HEK293 (cell line): ENCODE measurements around the gene DST.

Experiments used
- KLF1 ChIP-seq: fragments of 450-650 bp; formaldehyde crosslinking; IDR thresholded peaks from 2 replicates; pipeline ENCODE4 v1.5.1; 2016; ENCODE audit warnings: missing biosample characterization, missing genetic modification characterization
- OSR2 ChIP-seq: fragments of 450-650 bp; formaldehyde crosslinking; IDR thresholded peaks from 2 replicates; pipeline ENCODE4 v1.5.1; 2016; ENCODE audit warnings: missing biosample characterization, missing genetic modification characterization
- SP3 ChIP-seq: fragments of 450-650 bp; formaldehyde crosslinking; IDR thresholded peaks from 2 replicates; pipeline ENCODE4 v1.5.1; 2016; ENCODE audit warnings: missing biosample characterization, missing genetic modification characterization
- SP7 ChIP-seq: fragments of 450-650 bp; formaldehyde crosslinking; IDR thresholded peaks from 2 replicates; pipeline ENCODE4 v1.5.1; 2016; ENCODE audit warnings: missing biosample characterization, missing genetic modification characterization
- ZBTB7A ChIP-seq: fragments of 450-650 bp; formaldehyde crosslinking; IDR thresholded peaks from 2 replicates; pipeline ENCODE4 v1.5.1; 2016; ENCODE audit warnings: low read depth, missing biosample characterization, missing genetic modification characterization
- ZEB2 ChIP-seq: fragments of 450-650 bp; formaldehyde crosslinking; IDR thresholded peaks from 2 replicates; pipeline ENCODE4 v1.5.1; 2016; ENCODE audit warnings: missing biosample characterization, missing genetic modification characterization
- ZFP69B ChIP-seq: fragments of 450-650 bp; formaldehyde crosslinking; IDR thresholded peaks from 2 replicates; pipeline ENCODE4 v1.5.1; 2016; ENCODE audit warnings: missing biosample characterization, missing genetic modification characterization
- ZNF121 ChIP-seq: fragments of 450-650 bp; formaldehyde crosslinking; IDR thresholded peaks from 2 replicates; pipeline ENCODE4 v1.5.1; 2016; ENCODE audit warnings: missing biosample characterization, missing genetic modification characterization
- ZNF138 ChIP-seq: fragments of 450-650 bp; formaldehyde crosslinking; IDR thresholded peaks from 2 replicates; pipeline ENCODE4 v1.5.1; 2016; ENCODE audit warnings: missing biosample characterization, missing genetic modification characterization, borderline replicate concordance
- ZNF19 ChIP-seq: fragments of 450-650 bp; formaldehyde crosslinking; IDR thresholded peaks from 2 replicates; pipeline ENCODE4; 2016; ENCODE audit warnings: missing biosample characterization, missing genetic modification characterization, low read depth
- ZNF23 ChIP-seq: fragments of 450-650 bp; formaldehyde crosslinking; IDR thresholded peaks from 2 replicates; pipeline ENCODE4 v1.5.1; 2016; ENCODE audit warnings: missing biosample characterization, missing genetic modification characterization, borderline replicate concordance
- ZNF48 ChIP-seq: fragments of 450-650 bp; formaldehyde crosslinking; IDR thresholded peaks from 2 replicates; pipeline ENCODE4 v1.5.1; 2016; ENCODE audit warnings: missing biosample characterization, missing genetic modification characterization
- ZNF514 ChIP-seq: fragments of 450-650 bp; formaldehyde crosslinking; IDR thresholded peaks from 2 replicates; pipeline ENCODE4 v1.5.1; 2016; ENCODE audit warnings: missing biosample characterization, missing genetic modification characterization
- ZNF548 ChIP-seq: fragments of 450-650 bp; formaldehyde crosslinking; IDR thresholded peaks from 2 replicates; pipeline ENCODE4 v1.5.1; 2016; ENCODE audit warnings: missing biosample characterization, missing genetic modification characterization
- ZNF561 ChIP-seq: fragments of 450-650 bp; IDR thresholded peaks from 2 replicates; pipeline ENCODE4 v1.5.1; 2018; ENCODE audit warnings: missing biosample characterization, missing genetic modification characterization, borderline replicate concordance
- ZNF596 ChIP-seq: fragments of 450-650 bp; IDR thresholded peaks from 2 replicates; pipeline ENCODE4 v1.5.0; 2018; ENCODE audit warnings: missing biosample characterization, mild to moderate bottlenecking, missing genetic modification characterization, moderate library complexity
- ZNF610 ChIP-seq: fragments of 450-650 bp; formaldehyde crosslinking; IDR thresholded peaks from 2 replicates; pipeline ENCODE4 v1.5.1; 2016; ENCODE audit warnings: missing biosample characterization, missing genetic modification characterization, borderline replicate concordance
- ZNF670 ChIP-seq: fragments of 450-650 bp; formaldehyde crosslinking; IDR thresholded peaks from 2 replicates; pipeline ENCODE4 v1.5.1; 2016; ENCODE audit warnings: missing biosample characterization, missing genetic modification characterization, low read depth
- TF ChIP-seq, protein P1 (sequence below): fragments of 450-650 bp; formaldehyde crosslinking; IDR thresholded peaks from 2 replicates; pipeline ENCODE4 v1.5.1; 2016; ENCODE audit warnings: missing biosample characterization, missing genetic modification characterization
- TF ChIP-seq, protein P2 (sequence below): fragments of 450-650 bp; formaldehyde crosslinking; IDR thresholded peaks from 2 replicates; pipeline ENCODE4 v1.5.1; 2016; ENCODE audit warnings: missing biosample characterization, missing genetic modification characterization
- TF ChIP-seq, protein P3 (sequence below): fragments of 450-650 bp; formaldehyde crosslinking; IDR thresholded peaks from 2 replicates; pipeline ENCODE4 v1.5.1; 2016; ENCODE audit warnings: missing biosample characterization, missing genetic modification characterization, low read depth
- TF ChIP-seq, protein P4 (sequence below): fragments of 450-650 bp; formaldehyde crosslinking; IDR thresholded peaks from 2 replicates; pipeline ENCODE4 v1.5.1; 2016; ENCODE audit warnings: missing biosample characterization, missing genetic modification characterization, low read depth
- TF ChIP-seq, protein P5 (sequence below): fragments of 450-650 bp; formaldehyde crosslinking; IDR thresholded peaks from 2 replicates; pipeline ENCODE4 v1.5.1; 2016; ENCODE audit warnings: missing biosample characterization, missing genetic modification characterization
- TF ChIP-seq, protein P6 (sequence below): fragments of 450-650 bp; formaldehyde crosslinking; IDR thresholded peaks from 2 replicates; pipeline ENCODE4 v1.5.1; 2016; ENCODE audit warnings: missing biosample characterization, missing genetic modification characterization
- TF ChIP-seq, protein P7 (sequence below): fragments of 450-650 bp; formaldehyde crosslinking; IDR thresholded peaks from 2 replicates; pipeline ENCODE4 v1.5.1; 2017; ENCODE audit warnings: missing biosample characterization, missing genetic modification characterization

The DST gene

DNA sequence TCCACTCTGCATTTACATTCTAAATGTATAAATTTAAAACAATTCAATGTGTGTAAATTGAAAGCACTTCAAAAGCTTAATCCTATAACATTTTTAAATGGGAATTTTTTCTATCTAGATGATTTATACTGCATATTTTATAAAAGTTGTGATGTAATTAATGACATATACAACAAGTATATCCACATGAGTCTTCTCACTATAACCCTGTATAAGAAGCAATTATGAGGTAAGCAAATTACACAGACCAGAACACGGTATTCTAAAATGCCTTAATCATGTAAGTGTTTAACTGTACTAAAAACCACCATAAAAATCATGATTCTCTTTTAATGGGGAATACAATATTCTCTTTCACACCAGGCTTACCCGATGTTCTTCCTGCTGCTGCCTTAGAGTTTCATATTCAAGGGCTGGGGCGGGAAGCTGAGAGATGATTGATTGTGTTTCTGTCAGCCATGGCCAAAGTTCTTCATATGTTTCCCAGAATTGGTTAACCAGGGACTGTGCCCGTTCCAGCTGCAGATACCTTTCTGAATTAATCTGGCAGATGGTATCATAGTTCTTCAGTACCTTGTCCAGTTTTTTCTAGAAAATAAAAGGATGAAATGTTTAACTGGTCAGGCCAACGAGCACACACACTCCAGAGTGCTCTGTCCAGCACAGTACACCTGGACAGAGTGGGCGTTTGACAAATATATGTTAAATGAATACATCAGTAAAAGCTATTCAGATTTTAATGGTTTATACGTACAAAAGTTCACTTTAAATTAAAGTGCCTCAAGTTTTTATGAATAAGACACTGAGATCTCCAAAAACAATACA is 127.4 kb downstream of the DST start (continued):
- TF ChIP-seq, protein P1, sequence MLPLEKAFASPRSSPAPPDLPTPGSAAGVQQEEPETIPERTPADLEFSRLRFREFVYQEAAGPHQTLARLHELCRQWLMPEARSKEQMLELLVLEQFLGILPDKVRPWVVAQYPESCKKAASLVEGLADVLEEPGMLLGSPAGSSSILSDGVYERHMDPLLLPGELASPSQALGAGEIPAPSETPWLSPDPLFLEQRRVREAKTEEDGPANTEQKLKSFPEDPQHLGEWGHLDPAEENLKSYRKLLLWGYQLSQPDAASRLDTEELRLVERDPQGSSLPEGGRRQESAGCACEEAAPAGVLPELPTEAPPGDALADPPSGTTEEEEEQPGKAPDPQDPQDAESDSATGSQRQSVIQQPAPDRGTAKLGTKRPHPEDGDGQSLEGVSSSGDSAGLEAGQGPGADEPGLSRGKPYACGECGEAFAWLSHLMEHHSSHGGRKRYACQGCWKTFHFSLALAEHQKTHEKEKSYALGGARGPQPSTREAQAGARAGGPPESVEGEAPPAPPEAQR (tag by site-specific recombination) = no peak
- TF ChIP-seq ZFP69B (tag by site-specific recombination) (no peak), ZNF23 (tag by site-specific recombination) (no peak), SP7 (tag by site-specific recombination) (0 out of 2 replicates have a peak, but pooled peaks have one; percentile 43), ZNF670 (tag by site-specific recombination) (no peak), OSR2 (tag by site-specific recombination) (peak; percentile 39; the same call in 1 of the 2 replicates), ZNF19 (no peak), KLF1 (tag by site-specific recombination) (no peak), ZNF596 (no peak), SP3 (tag by site-specific recombination) (no peak), ZNF121 (tag by site-specific recombination) (no peak), ZNF48 (no peak), ZNF548 (no peak), ZBTB7A (tag by site-specific recombination) (no peak), ZEB2 (0 out of 2 replicates have a peak, but pooled peaks have one; percentile 18), ZNF561 (no peak), ZNF138 (tag by site-specific recombination) (no peak), ZNF610 (tag by site-specific recombination) (no peak), ZNF514 (tag by site-specific recombination) (no peak)
- TF ChIP-seq, protein P2, sequence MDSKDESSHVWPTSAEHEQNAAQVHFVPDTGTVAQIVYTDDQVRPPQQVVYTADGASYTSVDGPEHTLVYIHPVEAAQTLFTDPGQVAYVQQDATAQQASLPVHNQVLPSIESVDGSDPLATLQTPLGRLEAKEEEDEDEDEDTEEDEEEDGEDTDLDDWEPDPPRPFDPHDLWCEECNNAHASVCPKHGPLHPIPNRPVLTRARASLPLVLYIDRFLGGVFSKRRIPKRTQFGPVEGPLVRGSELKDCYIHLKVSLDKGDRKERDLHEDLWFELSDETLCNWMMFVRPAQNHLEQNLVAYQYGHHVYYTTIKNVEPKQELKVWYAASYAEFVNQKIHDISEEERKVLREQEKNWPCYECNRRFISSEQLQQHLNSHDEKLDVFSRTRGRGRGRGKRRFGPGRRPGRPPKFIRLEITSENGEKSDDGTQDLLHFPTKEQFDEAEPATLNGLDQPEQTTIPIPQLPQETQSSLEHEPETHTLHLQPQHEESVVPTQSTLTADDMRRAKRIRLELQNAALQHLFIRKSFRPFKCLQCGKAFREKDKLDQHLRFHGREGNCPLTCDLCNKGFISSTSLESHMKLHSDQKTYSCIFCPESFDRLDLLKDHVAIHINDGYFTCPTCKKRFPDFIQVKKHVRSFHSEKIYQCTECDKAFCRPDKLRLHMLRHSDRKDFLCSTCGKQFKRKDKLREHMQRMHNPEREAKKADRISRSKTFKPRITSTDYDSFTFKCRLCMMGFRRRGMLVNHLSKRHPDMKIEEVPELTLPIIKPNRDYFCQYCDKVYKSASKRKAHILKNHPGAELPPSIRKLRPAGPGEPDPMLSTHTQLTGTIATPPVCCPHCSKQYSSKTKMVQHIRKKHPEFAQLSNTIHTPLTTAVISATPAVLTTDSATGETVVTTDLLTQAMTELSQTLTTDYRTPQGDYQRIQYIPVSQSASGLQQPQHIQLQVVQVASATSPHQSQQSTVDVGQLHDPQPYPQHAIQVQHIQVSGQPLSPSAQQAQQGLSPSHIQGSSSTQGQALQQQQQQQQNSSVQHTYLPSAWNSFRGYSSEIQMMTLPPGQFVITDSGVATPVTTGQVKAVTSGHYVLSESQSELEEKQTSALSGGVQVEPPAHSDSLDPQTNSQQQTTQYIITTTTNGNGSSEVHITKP (tag by site-specific recombination) = no peak
- TF ChIP-seq, protein P3, sequence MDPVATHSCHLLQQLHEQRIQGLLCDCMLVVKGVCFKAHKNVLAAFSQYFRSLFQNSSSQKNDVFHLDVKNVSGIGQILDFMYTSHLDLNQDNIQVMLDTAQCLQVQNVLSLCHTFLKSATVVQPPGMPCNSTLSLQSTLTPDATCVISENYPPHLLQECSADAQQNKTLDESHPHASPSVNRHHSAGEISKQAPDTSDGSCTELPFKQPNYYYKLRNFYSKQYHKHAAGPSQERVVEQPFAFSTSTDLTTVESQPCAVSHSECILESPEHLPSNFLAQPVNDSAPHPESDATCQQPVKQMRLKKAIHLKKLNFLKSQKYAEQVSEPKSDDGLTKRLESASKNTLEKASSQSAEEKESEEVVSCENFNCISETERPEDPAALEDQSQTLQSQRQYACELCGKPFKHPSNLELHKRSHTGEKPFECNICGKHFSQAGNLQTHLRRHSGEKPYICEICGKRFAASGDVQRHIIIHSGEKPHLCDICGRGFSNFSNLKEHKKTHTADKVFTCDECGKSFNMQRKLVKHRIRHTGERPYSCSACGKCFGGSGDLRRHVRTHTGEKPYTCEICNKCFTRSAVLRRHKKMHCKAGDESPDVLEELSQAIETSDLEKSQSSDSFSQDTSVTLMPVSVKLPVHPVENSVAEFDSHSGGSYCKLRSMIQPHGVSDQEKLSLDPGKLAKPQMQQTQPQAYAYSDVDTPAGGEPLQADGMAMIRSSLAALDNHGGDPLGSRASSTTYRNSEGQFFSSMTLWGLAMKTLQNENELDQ (tag by site-specific recombination) = no peak
- TF ChIP-seq, protein P4, sequence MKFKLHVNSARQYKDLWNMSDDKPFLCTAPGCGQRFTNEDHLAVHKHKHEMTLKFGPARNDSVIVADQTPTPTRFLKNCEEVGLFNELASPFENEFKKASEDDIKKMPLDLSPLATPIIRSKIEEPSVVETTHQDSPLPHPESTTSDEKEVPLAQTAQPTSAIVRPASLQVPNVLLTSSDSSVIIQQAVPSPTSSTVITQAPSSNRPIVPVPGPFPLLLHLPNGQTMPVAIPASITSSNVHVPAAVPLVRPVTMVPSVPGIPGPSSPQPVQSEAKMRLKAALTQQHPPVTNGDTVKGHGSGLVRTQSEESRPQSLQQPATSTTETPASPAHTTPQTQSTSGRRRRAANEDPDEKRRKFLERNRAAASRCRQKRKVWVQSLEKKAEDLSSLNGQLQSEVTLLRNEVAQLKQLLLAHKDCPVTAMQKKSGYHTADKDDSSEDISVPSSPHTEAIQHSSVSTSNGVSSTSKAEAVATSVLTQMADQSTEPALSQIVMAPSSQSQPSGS (tag by site-specific recombination) = peak; percentile 63; the same call in 1 of the 2 replicates
- TF ChIP-seq, protein P5, sequence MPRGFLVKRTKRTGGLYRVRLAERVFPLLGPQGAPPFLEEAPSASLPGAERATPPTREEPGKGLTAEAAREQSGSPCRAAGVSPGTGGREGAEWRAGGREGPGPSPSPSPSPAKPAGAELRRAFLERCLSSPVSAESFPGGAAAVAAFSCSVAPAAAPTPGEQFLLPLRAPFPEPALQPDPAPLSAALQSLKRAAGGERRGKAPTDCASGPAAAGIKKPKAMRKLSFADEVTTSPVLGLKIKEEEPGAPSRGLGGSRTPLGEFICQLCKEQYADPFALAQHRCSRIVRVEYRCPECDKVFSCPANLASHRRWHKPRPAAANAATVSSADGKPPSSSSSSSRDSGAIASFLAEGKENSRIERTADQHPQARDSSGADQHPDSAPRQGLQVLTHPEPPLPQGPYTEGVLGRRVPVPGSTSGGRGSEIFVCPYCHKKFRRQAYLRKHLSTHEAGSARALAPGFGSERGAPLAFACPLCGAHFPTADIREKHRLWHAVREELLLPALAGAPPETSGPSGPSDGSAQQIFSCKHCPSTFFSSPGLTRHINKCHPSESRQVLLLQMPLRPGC = no peak
- TF ChIP-seq, protein P6, sequence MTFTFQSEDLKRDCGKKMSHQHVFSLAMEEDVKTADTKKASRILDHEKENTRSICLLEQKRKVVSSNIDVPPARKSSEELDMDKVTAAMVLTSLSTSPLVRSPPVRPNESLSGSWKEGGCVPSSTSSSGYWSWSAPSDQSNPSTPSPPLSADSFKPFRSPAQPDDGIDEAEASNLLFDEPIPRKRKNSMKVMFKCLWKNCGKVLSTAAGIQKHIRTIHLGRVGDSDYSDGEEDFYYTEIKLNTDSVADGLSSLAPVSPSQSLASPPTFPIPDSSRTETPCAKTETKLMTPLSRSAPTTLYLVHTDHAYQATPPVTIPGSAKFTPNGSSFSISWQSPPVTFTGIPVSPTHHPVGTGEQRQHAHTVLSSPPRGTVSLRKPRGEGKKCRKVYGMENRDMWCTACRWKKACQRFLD (tag by site-specific recombination) = no peak
- TF ChIP-seq, protein P7, sequence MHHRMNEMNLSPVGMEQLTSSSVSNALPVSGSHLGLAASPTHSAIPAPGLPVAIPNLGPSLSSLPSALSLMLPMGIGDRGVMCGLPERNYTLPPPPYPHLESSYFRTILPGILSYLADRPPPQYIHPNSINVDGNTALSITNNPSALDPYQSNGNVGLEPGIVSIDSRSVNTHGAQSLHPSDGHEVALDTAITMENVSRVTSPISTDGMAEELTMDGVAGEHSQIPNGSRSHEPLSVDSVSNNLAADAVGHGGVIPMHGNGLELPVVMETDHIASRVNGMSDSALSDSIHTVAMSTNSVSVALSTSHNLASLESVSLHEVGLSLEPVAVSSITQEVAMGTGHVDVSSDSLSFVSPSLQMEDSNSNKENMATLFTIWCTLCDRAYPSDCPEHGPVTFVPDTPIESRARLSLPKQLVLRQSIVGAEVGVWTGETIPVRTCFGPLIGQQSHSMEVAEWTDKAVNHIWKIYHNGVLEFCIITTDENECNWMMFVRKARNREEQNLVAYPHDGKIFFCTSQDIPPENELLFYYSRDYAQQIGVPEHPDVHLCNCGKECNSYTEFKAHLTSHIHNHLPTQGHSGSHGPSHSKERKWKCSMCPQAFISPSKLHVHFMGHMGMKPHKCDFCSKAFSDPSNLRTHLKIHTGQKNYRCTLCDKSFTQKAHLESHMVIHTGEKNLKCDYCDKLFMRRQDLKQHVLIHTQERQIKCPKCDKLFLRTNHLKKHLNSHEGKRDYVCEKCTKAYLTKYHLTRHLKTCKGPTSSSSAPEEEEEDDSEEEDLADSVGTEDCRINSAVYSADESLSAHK (tag by site-specific recombination) = no peak
